T-helper 1 cell treated with Interleukin-12 subunit alpha and Interleukin-12 subunit beta and Interleukin-4 antibody, amounts not matched to agents 30 ng/mL and 1 ng/mL, for 36 hours (primary cell): ENCODE measurements around the gene TTL. TPM values are rescaled to one million over a fixed set of nuclear protein-coding genes. Genes with fewer than 3 reads are reported as not detected.
"Not testable (repeated sequence)": the region's sequence is repeated elsewhere in the genome, so short reads cannot be mapped to it uniquely, and the experiment has no call there.

Experiments used
- intact Hi-C: fragments of 100-400 bp; cut with micrococcal nuclease; formaldehyde crosslinking; loops from one replicate; pipeline ENCODE4 v1.15.1; 2024
- total RNA-seq: library from RNA; stranded (reverse); gene quantifications from 2 replicates; pipeline ENCODE4 v1.2.3, GENCODE V29; 2022

Gene TTL
- total RNA-seq, 1 donor from 2014 or later: 35.9 TPM

DNA sequence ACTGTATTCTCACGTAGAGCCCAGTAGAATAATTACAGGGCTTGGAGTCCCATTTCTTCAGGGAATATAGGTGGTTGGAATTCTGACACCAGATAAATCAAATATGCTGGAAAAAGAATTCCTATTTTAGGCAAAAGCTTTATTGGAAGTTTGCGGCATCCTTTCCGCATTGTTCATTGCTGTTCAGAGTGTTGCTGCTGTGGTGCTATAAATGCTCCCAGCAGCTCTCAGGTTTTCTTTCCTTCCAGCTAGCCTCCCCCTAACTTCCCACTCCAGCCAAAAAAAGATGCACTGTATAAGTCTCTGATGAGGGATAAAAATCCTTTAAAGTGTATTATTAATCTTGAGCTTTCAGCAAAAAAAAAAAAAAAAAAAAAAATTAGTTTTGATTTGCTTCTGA, 34.8 kb downstream of the TTL start:
- intact Hi-C loops: no loop called here

DNA sequence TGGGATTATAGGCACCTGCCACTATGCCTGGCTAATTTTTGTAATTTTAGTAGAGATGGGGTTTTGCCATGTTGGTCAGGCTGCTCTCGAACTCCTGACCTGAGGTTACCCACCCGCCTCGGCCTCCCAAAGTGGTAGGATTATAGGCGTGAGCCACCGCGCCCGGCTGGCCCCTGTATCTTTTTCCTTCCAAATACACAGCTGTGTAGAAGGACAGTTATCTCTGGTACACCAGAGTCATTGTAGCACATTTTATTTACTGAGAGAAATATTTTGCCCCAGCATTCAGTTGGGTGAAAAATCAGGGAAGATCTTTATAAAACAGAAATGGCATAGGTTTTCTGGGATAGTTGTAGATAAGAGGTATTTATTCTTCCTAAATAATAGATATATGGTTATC, 36.9 kb downstream of the TTL start:
- intact Hi-C loops: no loop called here

DNA sequence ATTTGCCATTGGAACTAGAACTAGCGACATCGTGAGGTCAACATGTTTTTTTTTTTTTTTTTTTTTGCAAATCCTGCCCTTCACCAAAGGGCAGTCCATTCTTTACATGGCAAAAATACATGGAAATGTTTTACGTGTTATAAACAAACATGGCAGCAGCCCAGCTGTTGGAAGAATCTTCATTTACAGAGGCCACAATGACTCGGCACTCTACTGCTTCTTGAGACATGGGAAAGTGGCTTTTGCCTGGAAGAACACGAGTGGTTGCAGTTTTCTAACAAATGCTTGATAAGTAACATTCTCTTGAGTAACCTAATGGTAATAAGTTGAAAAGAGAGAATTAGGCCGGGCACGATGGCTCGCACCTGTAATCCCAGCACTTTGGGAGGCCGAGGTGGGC, 37.5 kb downstream of the TTL start:
- intact Hi-C loops: no loop called here

DNA sequence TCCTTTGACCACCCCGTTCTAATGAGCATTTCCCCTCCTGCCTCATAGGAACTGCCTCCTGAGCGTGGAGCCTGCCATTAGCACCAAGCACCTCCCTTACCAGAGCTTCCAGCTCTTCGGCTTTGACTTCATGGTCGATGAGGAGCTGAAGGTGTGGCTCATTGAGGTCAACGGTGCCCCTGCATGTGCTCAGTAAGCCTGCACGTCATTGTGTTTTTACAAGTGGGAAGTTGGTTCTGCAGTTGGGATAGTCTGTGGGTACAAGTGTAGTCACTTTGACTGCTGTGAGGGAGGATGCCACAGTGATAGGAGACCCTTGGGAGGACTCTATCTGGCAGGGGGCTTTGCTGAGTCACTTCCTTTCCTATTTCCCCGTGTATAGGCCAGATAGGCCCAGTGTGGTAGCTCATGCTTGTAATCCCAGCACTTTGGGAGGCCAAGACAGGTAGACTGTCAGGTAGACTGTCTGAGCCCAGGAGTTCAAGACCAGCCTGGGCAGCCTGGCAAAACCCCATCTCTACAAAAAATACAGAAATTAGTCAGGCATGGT, 38.4 kb downstream of the TTL start:
- intact Hi-C loops: no loop called here

DNA sequence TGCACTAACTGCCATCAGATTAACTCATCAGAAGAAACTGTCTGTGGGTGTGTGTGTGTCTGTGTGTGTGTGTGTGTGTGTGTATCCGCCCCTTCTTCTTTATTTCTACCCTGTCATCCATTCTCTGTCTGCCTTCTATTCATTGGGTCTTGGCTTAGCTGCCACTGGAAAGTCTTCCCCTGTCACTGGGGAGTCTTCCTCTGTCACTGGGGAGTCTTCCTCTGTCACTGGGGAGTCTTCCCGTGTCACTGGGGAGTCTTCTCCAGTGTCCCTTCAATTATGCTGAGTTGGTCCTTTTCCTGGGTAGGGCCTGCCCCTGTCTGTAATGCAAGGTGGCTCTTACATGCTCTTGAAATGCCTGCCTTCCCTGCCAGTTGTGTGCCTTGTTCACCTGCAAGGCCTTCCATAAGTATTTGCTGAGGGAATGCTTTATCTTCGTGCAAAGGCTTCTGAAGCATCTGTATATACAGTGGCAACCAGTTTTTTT, 41.4 kb downstream of the TTL start:
- intact Hi-C loops: no loop called here

DNA sequence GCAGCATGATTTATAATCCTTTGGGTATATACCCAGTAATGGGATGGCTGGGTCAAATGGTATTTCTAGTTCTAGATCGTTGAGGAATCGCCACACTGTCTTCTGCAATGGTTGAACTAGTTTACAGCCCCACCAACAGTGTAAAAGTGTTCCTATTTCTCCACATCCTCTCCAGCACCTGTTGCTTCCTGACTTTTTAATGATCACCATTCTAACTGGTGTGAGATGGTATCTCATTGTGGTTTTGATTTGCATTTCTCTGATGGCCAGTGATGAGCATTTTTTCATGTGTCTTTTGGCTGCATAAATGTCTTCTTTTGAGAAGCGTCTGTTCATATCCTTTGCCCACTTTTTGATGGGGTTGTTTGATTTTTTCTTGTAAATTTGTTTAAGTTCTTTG, 42.3 kb downstream of the TTL start:
- intact Hi-C loops: not testable (repeated sequence)

DNA sequence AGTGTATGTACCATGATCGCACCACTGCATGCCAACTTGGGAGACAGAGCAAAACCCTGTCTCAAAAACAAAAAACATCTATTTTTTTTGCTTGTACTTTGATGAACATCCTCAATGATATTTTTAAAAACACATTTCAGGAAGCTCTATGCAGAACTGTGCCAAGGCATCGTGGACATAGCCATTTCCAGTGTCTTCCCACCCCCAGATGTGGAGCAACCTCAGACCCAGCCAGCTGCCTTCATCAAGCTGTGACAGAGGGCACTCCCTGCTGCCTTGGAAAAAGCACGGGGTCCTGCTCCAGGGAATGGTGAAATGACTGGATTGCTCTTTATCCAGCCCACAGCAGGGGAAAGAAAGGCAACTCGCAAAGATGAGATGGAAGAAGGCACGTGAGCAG, 46.6 kb downstream of the TTL start:
- intact Hi-C loops: no loop called here

DNA sequence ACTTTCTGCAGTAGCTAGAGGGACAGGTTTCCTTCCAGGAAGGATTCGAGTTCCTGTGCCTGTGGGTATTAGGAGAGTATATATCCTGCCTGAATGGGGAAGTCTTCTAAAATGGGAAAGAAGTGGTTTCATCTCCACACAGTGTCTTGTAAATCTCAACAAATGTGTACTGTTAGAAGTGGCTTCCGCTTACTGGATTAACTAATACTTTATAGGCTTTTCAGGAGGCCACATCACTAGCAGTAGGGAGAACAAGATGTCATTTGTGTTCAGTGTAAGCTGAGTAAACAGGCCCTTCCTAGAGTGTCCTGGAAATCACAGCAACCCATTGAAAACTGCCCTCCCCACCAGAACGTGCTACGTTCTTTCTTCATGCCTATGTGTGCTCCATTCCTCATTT, 47.8 kb downstream of the TTL start:
- intact Hi-C loops: no loop called here

DNA sequence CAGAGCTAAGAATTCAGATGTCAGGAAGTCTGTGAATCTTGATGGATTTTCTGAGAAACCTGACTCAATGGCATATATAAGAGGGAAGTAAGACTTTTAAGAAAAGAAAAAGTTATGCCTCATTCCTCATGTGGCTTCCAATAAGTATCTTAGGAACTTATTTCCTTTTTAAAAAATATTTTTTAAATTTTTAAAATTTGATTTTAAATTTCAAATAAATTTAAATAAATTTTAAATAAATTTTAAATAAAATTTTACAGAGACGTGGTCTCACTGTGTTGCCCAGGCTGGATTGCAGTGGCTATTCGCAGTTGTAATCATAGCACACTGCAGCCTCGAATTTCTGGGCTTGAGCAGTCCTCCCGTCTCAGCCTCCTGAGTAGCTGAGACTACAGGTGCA, 48.8 kb downstream of the TTL start:
- intact Hi-C loops: no loop called here

DNA sequence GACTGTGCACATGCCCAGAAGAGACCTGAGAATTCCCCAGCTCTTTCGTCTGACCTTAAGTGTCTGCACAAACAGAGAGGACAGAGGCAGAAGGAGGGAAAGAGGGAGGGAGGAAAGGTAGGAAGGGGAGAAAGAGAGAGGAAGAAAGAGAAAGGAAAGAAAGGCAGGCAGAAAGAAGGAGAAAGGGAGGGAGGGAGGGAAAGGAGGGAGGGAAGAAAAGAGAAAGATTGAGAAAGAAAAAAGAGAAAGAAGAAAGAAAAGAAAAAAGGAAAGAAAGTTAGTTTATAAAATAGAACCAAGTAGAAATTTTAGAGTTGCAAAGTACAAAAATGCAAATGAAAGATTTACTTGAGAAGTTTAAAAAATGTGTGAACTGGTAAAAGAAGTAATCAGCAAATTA, 52.9 kb downstream of the TTL start:
- intact Hi-C loops: no loop called here

DNA sequence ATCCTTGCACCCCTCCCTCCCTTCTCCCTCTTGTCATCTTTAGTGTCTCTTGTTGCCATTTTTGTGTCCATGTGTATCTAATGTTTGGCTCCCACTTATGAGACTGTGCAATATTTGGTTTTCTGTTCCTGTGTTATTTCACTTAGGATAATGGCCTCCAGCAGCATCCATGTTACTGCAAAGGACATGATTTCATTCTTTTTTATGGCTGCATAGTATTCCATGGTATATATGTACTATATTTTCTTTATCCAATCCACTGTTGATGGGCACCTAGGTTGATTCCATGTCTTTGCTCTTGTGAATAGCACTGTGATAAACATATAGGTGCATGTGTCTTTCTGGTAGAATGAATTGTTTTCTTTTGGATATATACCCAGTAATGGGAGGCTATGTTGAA, 54.7 kb downstream of the TTL start:
- intact Hi-C loops: not testable (repeated sequence)

DNA sequence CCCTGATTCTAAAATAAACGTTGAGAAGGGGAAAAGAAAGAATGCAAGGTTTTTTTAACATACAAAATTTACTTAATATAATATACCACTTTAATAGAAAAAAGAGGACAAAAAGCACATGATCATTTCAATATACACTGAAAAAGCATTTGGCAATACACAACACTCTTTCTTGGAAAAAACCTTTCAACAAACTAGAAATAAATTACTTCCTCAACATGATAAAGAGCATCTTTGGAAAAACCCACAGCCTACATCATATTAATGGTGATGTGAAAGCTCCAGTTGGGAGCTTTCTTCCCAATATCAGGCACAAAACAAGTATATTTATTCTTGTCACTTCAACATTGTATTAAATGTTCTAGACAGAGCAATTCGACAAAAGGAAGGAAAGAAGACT, 57.4 kb downstream of the TTL start:
- intact Hi-C loops: no loop called here

DNA sequence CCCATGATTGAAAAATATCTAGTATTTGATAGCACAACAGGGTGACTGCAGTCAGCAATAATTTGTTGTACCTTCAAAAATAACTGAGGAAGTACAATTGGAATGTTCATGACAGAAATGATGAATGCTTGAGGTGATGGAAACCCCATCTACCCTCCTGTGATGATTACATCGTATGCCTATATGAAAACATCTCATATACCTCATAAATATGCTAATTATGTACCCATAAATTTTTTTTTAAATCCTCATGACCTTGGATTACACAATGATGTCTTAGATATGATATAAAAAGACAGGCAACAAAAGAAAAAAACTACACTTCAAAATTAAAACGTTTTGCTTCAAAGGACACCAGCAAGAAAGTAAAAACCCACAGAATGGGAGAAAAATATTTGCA, 59.0 kb downstream of the TTL start:
- intact Hi-C loops: loop anchor here (2.0 to 10.0 kb wide), 5 partner anchors 91 to 1864 kb away; partner anchors contain the start of gene BUB1

DNA sequence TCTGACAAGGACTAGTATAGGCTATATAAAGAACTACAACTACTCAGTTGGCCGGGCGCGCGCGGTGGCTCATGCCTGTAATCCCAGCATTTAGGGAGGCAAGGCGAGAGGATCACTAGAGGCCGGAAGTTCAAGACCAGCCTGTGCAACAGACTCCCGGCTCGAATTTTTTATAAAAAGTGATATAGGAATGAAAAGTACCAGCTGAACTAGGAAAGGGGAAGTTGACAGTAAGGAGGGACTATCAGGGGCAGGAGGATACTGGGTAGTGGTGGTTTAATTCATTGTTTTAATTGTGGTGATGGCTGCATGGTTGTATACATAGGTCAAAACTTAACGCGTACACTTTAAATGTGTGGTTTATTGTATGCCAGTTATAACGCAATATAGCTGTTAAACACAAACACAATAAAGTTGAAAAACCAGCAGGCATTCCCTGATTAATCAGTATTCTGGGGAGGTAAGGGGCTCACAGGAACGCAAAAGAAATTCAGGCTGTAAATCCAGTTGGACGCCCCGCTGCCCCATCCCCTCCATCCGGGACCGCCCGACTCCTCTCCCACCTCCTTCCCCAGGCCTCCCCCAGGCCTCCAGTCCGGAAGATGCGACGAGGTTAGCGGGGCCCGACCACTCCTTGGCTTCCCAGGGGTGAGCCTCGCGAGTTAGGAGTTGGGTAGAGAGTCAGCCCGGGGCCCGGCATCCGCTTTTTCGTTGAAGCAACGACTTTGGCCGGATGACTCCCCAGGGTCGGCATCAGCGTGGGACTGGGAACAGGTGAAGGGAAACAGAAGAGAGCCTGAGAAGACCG, 59.6 kb downstream of the TTL start:
- intact Hi-C loops: loop anchor here (1.0 to 10.0 kb wide), 13 partner anchors 43 to 1864 kb away; partner anchors contain the start of genes ANAPC1, BUB1, CHCHD5 and SLC20A1

DNA sequence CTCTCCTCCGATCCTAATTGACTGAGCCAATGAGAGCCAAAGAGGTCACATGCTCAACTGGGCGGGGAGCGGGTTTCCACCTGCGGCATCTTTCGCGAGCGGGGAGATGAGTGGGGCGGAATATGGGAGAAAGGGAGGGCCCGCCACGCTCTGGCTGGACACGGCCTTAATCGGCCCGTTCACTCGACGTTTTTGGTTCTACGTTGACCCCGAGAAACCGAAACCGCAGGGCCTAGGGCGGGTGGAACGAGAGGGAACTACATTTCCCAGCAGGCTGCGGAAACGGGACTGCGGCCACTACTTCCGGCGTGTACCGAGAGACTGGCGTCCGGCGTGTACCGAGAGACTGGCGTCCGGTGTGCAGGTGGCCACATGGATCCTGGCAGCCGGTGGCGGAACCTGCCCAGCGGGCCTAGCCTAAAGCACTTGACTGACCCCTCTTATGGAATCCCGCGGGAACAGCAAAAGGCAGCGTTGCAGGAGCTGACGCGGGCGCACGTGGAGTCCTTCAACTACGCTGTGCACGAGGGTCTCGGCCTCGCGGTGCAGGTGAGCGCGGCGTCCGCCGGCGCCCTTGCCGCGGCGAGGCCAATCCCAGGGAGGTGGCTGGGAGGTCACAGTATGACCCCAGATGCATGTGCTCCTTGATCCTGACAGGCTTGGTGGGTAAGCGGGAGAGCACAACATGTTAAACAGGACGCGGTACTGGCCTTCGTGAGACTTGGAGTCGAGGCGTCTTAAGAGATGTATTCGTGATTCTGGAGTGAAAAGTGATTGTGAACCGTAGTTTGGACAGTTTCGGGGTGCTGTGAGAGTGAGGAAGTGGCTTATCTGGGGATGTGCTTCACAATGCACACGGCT, 60.4 kb downstream of the TTL start, which contains the start of gene POLR1B:
TSS of gene POLR1B (plus strand) at position 343 of the 861 bp plus-strand sequence. CDS start at position 373, 30 bp downstream.
- intact Hi-C loops: loop anchor here (1.0 to 10.0 kb wide), 11 partner anchors 42 to 1865 kb away; partner anchors contain the start of genes ANAPC1, BUB1, CHCHD5 and SLC20A1

DNA sequence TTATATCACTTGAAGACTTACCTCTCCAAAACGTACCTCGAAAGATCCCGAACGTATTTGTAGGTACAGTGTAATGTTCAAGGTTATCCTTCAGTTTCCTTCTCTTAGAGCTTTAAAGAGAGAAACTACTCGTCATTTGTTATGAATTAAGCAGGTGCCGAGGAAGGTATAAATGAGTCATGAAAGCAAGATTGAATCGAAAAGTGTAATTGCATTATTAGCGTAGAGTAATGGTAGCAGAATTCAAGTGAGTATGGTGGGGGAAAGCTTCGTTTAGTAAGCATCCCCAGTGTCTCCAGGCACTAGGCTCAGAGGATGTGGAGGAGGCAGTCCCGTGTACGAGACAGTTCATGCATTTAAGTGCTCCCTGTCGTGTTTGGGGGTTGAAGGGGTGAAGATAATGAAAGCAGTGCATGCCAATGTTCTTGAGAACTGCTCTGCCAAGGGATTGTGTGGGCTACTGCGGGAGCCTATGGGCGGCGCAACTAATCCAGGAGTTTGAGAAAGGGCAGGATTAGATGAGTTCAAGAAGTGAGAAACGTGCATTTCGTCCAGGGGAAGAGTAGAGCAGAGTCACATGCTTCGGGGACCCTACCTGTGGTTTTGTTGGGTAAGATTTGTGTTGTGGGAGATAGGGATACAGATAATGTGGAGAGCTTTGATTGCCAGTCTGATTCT, 61.2 kb downstream of the TTL start:
- intact Hi-C loops: loop anchor here (1.0 to 10.0 kb wide), 11 partner anchors 41 to 1866 kb away; partner anchors contain the start of genes ANAPC1, BUB1, CHCHD5 and SLC20A1

DNA sequence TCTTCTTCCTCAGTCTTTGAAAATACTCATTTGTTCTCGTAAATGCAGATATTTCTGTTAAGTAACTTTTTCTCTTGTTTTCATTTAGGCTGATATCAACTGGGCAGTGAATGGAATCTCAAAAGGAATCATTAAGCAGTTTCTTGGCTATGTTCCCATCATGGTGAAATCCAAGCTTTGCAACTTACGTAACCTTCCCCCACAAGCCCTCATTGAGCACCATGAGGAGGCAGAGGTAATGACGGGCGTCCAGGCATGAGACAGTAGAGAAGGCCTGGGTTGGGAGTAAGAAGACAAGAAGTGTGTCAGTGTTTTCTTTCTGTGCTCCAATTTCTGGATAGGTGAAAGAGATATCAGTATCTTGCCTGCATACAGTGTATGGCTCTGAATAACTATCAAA, 65.4 kb downstream of the TTL start:
- intact Hi-C loops: loop anchor here (10.0 kb wide), 1 partner anchor 1337 kb away; no protein-coding TSS in a partner anchor

DNA sequence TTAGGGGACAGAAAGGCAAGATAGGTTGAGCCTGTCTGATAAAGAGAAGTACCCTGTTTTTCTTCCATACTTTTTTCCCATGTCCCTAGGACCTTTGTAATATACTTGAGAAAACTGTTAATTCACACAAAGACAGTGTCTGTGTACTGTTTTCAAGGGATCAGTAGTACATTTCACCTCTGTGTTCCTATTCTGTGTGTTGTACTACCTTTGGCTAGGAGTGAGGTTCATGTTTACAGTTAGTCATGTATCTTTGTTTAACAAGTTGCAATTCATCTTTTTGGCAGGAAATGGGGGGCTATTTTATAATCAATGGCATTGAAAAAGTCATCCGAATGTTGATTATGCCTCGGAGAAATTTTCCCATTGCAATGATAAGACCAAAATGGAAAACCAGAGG, 67.0 kb downstream of the TTL start:
- intact Hi-C loops: loop anchor here (10.0 kb wide), 1 partner anchor 1336 kb away; no protein-coding TSS in a partner anchor

DNA sequence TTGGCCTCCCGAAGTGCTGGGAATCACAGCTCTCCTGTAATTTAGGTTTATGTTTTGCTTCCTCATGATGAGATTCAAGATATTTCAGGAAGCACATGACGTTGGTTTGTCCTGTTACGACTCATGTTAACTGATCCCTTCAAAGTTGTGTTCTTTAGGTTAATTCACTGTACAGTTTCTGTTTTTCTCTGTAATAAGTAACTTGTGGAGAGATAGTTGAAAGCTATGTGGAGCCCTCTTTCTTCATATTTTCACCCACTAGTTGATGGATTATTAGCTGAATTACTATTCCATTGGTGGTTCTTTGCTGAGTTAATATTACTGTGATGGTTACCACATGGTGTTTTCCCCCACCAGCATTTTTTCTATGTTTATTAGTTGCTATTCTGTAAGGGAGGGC, 84.1 kb downstream of the TTL start:
- intact Hi-C loops: no loop called here

DNA sequence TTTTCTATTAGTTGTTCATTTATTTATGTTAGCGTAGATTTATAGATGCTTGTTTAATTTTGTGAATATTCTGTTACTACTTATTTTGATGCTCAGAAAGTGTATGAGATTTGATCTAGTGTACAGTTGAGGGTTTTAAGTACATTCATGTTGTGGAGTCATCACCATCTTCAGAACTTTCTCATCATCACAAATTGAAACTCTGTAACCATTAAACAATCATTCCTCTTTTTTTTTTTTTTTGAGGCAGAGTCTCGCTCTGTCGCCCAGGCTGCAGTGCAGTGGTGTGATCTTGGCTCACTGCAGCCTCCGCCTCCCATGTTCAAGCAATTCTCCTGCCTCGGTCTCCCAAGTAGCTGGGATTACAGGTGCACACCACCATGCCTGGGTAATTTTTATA, 84.6 kb downstream of the TTL start:
- intact Hi-C loops: not testable (repeated sequence)

DNA sequence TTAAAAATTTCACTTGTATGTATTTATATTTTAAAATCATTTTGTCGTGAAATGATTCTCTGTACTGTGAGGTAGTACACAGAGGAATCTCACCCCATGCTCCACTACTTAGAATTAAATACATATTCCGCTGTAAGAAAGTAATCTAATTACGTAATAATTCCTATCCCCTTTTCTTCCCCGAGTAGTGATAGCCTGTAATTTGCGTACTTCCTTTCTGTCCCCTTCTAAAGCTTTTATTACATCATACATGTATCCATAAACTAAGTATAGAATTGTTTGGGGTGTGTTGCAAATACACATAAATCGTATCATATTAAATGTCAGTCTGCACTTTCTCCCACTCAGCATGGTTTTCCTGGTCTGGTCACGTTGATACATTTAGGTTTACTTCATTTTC, 90.0 kb downstream of the TTL start:
- intact Hi-C loops: no loop called here
